Measurements from ENCODE around the gene ZNF790.

The ZNF790 gene

DNA sequence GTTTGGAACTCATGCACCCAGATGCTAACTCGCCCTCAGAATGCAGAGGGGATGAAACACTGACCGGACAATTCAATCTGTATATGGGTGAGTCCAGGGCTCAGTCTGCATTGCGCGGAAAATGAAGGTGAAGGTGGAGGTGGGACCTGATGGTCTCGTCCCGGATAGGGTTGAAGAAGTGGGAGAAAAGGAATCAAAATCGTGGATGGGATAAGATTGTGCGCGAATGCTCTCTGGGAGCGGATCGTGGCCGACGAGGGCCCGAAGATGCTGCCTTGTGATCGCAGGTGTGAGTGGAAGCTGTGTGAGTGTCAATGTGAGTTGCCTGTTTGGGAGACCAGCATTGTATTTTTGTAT is 65.0 kb downstream of the ZNF790 start:
- DNase-seq (ENCODE audit: low read depth), result no peak
- peak overlapping the region; percentile 88 for H3K4me3 ChIP-seq (ENCODE audit: low read depth, low read length)

DNA sequence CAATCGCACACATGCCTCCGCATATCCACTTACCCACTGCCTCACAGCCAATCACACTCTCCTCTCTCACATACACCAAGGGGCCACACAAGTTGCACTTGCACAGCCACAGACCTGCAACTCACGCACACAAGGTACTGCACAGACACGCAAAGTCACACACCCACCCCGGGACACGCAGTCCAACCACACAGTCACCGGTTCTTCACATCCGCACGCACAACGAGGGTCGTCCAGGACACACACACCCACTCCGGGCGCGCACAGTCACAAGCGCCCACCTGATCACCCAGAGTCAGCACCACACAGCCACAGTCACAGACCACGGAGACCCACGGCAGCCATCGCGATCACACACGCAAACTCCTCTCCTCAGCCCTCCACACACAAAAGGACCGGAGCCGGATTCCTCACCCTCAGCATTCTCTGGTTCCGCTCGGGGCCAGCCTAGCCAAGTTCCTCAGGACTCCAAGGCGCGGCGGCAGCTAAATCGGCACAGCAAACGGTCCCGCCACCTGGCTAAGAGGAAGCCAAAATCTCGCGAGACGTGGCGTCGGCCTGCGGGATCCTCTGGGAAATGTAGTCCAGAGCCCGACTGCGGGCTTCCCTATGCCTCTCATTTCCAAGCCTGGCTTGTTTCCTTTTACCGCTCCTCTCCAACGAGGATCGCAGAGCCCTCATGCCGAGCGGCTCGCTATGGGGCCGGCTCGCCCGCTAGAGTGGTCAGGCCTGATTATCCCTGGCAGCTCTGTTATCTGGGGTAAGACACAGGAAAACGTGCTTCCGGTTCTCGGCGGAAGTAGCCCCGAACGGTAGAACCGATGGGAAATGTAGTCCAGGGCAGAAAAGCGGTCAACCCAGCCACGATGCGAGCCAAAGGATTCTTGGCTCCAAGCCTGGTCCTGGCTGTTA is 65.6 kb downstream of the ZNF790 start, which contains the start of gene ZNF850:
Gene ZNF850 (minus strand): TSS at position 497 of the 912 bp plus-strand sequence. CDS start 10,201 bp downstream, outside the sequence.
- peak within 1 kb of the TSS; percentile 88 for H3K4me3 ChIP-seq (ENCODE audit: low read depth, low read length)
- DNase-seq (ENCODE audit: low read depth), result peak; percentile 75

DNA sequence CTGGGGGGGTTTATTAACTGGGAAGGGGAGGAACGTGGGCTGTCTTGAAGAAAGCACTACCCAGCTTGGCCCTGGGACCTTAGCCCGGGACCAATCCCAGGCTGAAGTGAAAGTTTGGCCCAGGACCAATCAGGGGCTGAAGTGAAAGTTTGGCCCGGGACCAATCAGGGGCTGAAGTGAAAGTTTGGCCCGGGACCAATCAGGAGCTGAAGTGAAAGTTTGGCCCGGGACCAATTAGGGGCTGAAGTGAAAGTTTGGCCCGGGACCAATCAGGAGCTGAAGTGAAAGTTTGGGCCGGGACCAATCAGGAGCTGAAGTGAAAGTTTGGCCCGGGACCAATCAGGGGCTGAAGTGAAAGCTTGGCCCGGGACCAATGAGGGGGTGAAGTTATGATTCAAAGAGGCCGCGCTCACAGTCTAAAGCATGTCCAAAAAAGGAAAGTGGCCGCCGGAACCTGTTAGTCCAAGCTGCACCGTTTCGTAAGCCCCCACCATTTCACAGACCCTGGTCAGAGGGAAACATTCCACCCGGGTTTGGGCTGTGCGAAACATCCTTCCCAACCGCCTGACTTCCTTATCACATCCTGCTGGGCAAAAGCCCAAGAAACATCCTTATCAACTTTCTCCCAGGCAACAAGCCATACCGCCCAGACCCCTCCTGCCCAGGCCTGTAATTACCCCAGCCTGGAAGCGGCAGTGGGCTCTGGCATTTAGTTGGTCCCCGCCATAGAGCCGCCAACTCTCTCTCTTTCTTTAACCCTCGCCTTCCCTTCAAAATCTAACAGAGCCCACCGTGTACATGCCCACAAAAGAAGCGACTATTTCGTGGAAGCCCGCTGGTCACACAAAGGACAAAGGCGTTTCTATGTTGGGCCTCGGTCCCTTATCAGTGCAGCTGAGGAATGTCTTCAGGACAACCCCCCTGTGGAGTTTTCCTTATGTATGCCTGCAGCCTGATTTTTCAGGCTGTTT is 66.6 kb downstream of the ZNF790 start:
- peak; percentile 74 for DNase-seq (ENCODE audit: low read depth)
- H3K4me3 ChIP-seq (ENCODE audit: low read depth, low read length), result peak overlapping the region; percentile 88

Data from skeletal muscle cell (primary cell).